ENCODE measurements around the gene TIPRL.
"Not testable (repeated sequence)": the region's sequence is repeated elsewhere in the genome, so short reads cannot be mapped to it uniquely, and the experiment has no call there.

TIPRL gene

GRCh38 chr1:168199056-168199455 lies 20.3 kb downstream of the TIPRL start:
- peaks cover 7% of the 10 kb centered on the region for H3K36me3 ChIP-seq (ENCODE audit: control insufficient read depth, insufficient read depth, low read length)

GRCh38 chr1:168202941-168203654 lies 24.3 kb downstream of the TIPRL start:
- Histone ChIP-seq H3K36me3 (ENCODE audit: control insufficient read depth, insufficient read depth, low read length) (no peaks in the 10 kb centered on the region), H3K27me3 (ENCODE audit: control insufficient read depth, insufficient read depth, low read length) (no peaks in the 10 kb centered on the region), H3K9ac (ENCODE audit: low read length) (no peak overlapping the region), H3K27ac (ENCODE audit: low read depth, low read length) (no peak overlapping the region), H3K4me1 (ENCODE audit: control insufficient read depth, insufficient read depth, low read length) (no peaks in the 10 kb centered on the region), H3K4me3 (ENCODE audit: low read length) (no peak overlapping the region)

More at GRCh38 chr1:168199056-168199455, 20.3 kb downstream of the TIPRL start:
- Histone ChIP-seq H3K27me3 (ENCODE audit: control insufficient read depth, insufficient read depth, low read length) (no peaks in the 10 kb centered on the region), H3K4me3 (ENCODE audit: low read length) (no peak overlapping the region), H3K27ac (ENCODE audit: low read depth, low read length) (no peak overlapping the region), H3K4me1 (ENCODE audit: control insufficient read depth, insufficient read depth, low read length) (no peaks in the 10 kb centered on the region), H3K9ac (ENCODE audit: low read length) (no peak overlapping the region)

GRCh38 chr1:168206111-168206510 lies 27.3 kb downstream of the TIPRL start:
- H3K27me3 ChIP-seq (ENCODE audit: control insufficient read depth, insufficient read depth, low read length) = no peaks in the 10 kb centered on the region
- H3K4me3 ChIP-seq (ENCODE audit: low read length) = no peak overlapping the region
- H3K9ac ChIP-seq (ENCODE audit: low read length) = no peak overlapping the region
- no peak overlapping the region for H3K27ac ChIP-seq (ENCODE audit: low read depth, low read length)
- H3K4me1 ChIP-seq (ENCODE audit: control insufficient read depth, insufficient read depth, low read length) = no peaks in the 10 kb centered on the region
- H3K36me3 ChIP-seq (ENCODE audit: control insufficient read depth, insufficient read depth, low read length) = no peaks in the 10 kb centered on the region

- H3K9ac ChIP-seq (ENCODE audit: low read length); H3K36me3 ChIP-seq (ENCODE audit: control insufficient read depth, insufficient read depth, low read length); H3K27ac ChIP-seq (ENCODE audit: low read depth, low read length); H3K4me1 ChIP-seq (ENCODE audit: control insufficient read depth, insufficient read depth, low read length); H3K4me3 ChIP-seq (ENCODE audit: low read length); H3K27me3 ChIP-seq (ENCODE audit: control insufficient read depth, insufficient read depth, low read length): not testable (repeated sequence)
These were observed 28.9 kb downstream of the TIPRL start for GRCh38 chr1:168207673-168208072.

GRCh38 chr1:168210312-168210711 lies 31.6 kb downstream of the TIPRL start:
- Histone ChIP-seq H3K4me1 (ENCODE audit: control insufficient read depth, insufficient read depth, low read length) (no peaks in the 10 kb centered on the region), H3K4me3 (ENCODE audit: low read length) (no peak overlapping the region), H3K27ac (ENCODE audit: low read depth, low read length) (no peak overlapping the region), H3K36me3 (ENCODE audit: control insufficient read depth, insufficient read depth, low read length) (no peaks in the 10 kb centered on the region), H3K27me3 (ENCODE audit: control insufficient read depth, insufficient read depth, low read length) (no peaks in the 10 kb centered on the region), H3K9ac (ENCODE audit: low read length) (no peak overlapping the region)

GRCh38 chr1:168213349-168213748 lies 34.6 kb downstream of the TIPRL start:
- H3K27ac ChIP-seq (ENCODE audit: low read depth, low read length) = no peak overlapping the region
- H3K4me3 ChIP-seq (ENCODE audit: low read length) = no peak overlapping the region
- H3K36me3 ChIP-seq (ENCODE audit: control insufficient read depth, insufficient read depth, low read length) = no peaks in the 10 kb centered on the region
- H3K9ac ChIP-seq (ENCODE audit: low read length) = no peak overlapping the region
- H3K4me1 ChIP-seq (ENCODE audit: control insufficient read depth, insufficient read depth, low read length) = no peaks in the 10 kb centered on the region
- no peaks in the 10 kb centered on the region for H3K27me3 ChIP-seq (ENCODE audit: control insufficient read depth, insufficient read depth, low read length)

- no peaks in the 10 kb centered on the region for H3K36me3 ChIP-seq (ENCODE audit: control insufficient read depth, insufficient read depth, low read length)
- H3K27me3 ChIP-seq (ENCODE audit: control insufficient read depth, insufficient read depth, low read length) = no peaks in the 10 kb centered on the region
- H3K4me3 ChIP-seq (ENCODE audit: low read length) = no peak overlapping the region
- no peak overlapping the region for H3K27ac ChIP-seq (ENCODE audit: low read depth, low read length)
- H3K9ac ChIP-seq (ENCODE audit: low read length) = no peak overlapping the region
- no peaks in the 10 kb centered on the region for H3K4me1 ChIP-seq (ENCODE audit: control insufficient read depth, insufficient read depth, low read length)
These were observed 37.4 kb downstream of the TIPRL start for GRCh38 chr1:168216171-168216570.

GRCh38 chr1:168217664-168218063 lies 38.9 kb downstream of the TIPRL start:
- Histone ChIP-seq H3K4me3 (ENCODE audit: low read length) (no peak overlapping the region), H3K4me1 (ENCODE audit: control insufficient read depth, insufficient read depth, low read length) (no peaks in the 10 kb centered on the region), H3K27ac (ENCODE audit: low read depth, low read length) (no peak overlapping the region), H3K9ac (ENCODE audit: low read length) (no peak overlapping the region), H3K36me3 (ENCODE audit: control insufficient read depth, insufficient read depth, low read length) (no peaks in the 10 kb centered on the region), H3K27me3 (ENCODE audit: control insufficient read depth, insufficient read depth, low read length) (no peaks in the 10 kb centered on the region)

GRCh38 chr1:168218658-168219057 lies 39.9 kb downstream of the TIPRL start:
- no peaks in the 10 kb centered on the region for H3K36me3 ChIP-seq (ENCODE audit: control insufficient read depth, insufficient read depth, low read length)

GRCh38 chr1:168220470-168220871 lies 41.7 kb downstream of the TIPRL start:
- no peak overlapping the region for H3K4me3 ChIP-seq (ENCODE audit: low read length)
- no peak overlapping the region for H3K27ac ChIP-seq (ENCODE audit: low read depth, low read length)
- H3K27me3 ChIP-seq (ENCODE audit: control insufficient read depth, insufficient read depth, low read length) = no peaks in the 10 kb centered on the region
- no peaks in the 10 kb centered on the region for H3K4me1 ChIP-seq (ENCODE audit: control insufficient read depth, insufficient read depth, low read length)
- H3K36me3 ChIP-seq (ENCODE audit: control insufficient read depth, insufficient read depth, low read length) = no peaks in the 10 kb centered on the region
- H3K9ac ChIP-seq (ENCODE audit: low read length) = no peak overlapping the region

More at GRCh38 chr1:168218658-168219057, 39.9 kb downstream of the TIPRL start:
- Histone ChIP-seq H3K4me3 (ENCODE audit: low read length) (no peak overlapping the region), H3K9ac (ENCODE audit: low read length) (no peak overlapping the region), H3K27ac (ENCODE audit: low read depth, low read length) (no peak overlapping the region), H3K4me1 (ENCODE audit: control insufficient read depth, insufficient read depth, low read length) (no peaks in the 10 kb centered on the region), H3K27me3 (ENCODE audit: control insufficient read depth, insufficient read depth, low read length) (no peaks in the 10 kb centered on the region)

- Histone ChIP-seq H3K36me3 (ENCODE audit: control insufficient read depth, insufficient read depth, low read length) (no peaks in the 10 kb centered on the region), H3K4me1 (ENCODE audit: control insufficient read depth, insufficient read depth, low read length) (no peaks in the 10 kb centered on the region), H3K4me3 (ENCODE audit: low read length) (no peak overlapping the region), H3K27ac (ENCODE audit: low read depth, low read length) (no peak overlapping the region), H3K9ac (ENCODE audit: low read length) (no peak overlapping the region), H3K27me3 (ENCODE audit: control insufficient read depth, insufficient read depth, low read length) (no peaks in the 10 kb centered on the region)
These were observed 42.5 kb downstream of the TIPRL start for GRCh38 chr1:168221275-168221674.

GRCh38 chr1:168223261-168223660 lies 44.5 kb downstream of the TIPRL start:
- no peaks in the 10 kb centered on the region for H3K27me3 ChIP-seq (ENCODE audit: control insufficient read depth, insufficient read depth, low read length)
- H3K4me1 ChIP-seq (ENCODE audit: control insufficient read depth, insufficient read depth, low read length) = peaks cover 2% of the 10 kb centered on the region
- no peaks in the 10 kb centered on the region for H3K36me3 ChIP-seq (ENCODE audit: control insufficient read depth, insufficient read depth, low read length)
- no peak overlapping the region for H3K9ac ChIP-seq (ENCODE audit: low read length)
- H3K27ac ChIP-seq (ENCODE audit: low read depth, low read length) = no peak overlapping the region
- no peak overlapping the region for H3K4me3 ChIP-seq (ENCODE audit: low read length)

All from rectal smooth muscle tissue (tissue), 1 donor.